CD14-positive monocyte (primary cell): ENCODE data around the gene NEK7. TPM values are rescaled to one million over a fixed set of nuclear protein-coding genes. Genes with fewer than 3 reads are reported as not detected.

Experiments
- DNase-seq, 3 donors: peaks; one replicate each; pipeline ENCODE4 v3.0.0-alpha.2; 2011 to 2022
- H2AFZ ChIP-seq: 2 replicates; pipeline ENCODE4 v1.6.0; 2012; ENCODE audit warnings: mild to moderate bottlenecking, low read depth, low read length, inconsistent platforms; ENCODE audit not compliant: insufficient read depth, poor library complexity, severe bottlenecking
- H3K27ac ChIP-seq, 2 donors: 1 replicate in 1 of 2; 2 replicates in 1 of 2; pipeline ENCODE4 v1.5.1; 2012 to 2013; ENCODE audit warnings: low read length in 2 of 2, control low read depth in 1 of 2, inconsistent platforms in 1 of 2, low read depth in 1 of 2, mild to moderate bottlenecking in 1 of 2
- H3K27me3 ChIP-seq, 2 donors: one replicate each; pipeline versions ENCODE4 v1.6.0 to v1.6.1; 2011 to 2013; ENCODE audit warnings: low read length in 2 of 2; ENCODE audit not compliant: control insufficient read depth in 2 of 2, insufficient read depth in 2 of 2
- H3K36me3 ChIP-seq, 2 donors: replicated peaks in 1 of 2; 1 replicate in 1 of 2; 2 replicates in 1 of 2; pipeline versions ENCODE4 v1.5.1 to v1.6.1; 2012 to 2013; ENCODE audit warnings: low read length in 2 of 2, control low read depth in 1 of 2, inconsistent platforms in 1 of 2, mild to moderate bottlenecking in 1 of 2; ENCODE audit not compliant: insufficient read depth in 2 of 2, control insufficient read depth in 1 of 2
- H3K4me1 ChIP-seq, 2 donors: 1 replicate in 1 of 2; 2 replicates in 1 of 2; pipeline versions ENCODE4 v1.5.1 to v1.6.1; 2012 to 2013; ENCODE audit warnings: low read length in 2 of 2, control low read depth in 1 of 2, inconsistent platforms in 1 of 2, mild to moderate bottlenecking in 1 of 2, moderate library complexity in 1 of 2; ENCODE audit not compliant: insufficient read depth in 2 of 2, control insufficient read depth in 1 of 2
- H3K4me2 ChIP-seq: replicated peaks from 2 replicates; pipeline ENCODE3; 2012; ENCODE audit warnings: low read length, moderate library complexity, mild to moderate bottlenecking; ENCODE audit not compliant: poor library complexity, severe bottlenecking; ENCODE audit errors: extremely low read depth
- H3K4me3 ChIP-seq, 3 experiments: fragments of 200-600 bp in 1 of 3; sonication (generic) in 1 of 3; replicated peaks in 1 of 3; 1 replicate in 2 of 3; 2 replicates in 1 of 3; pipeline ENCODE4 v1.5.1; 2011 to 2013; ENCODE audit warnings: low read length in 3 of 3, mild to moderate bottlenecking in 3 of 3, control low read depth in 2 of 3, low read depth in 2 of 3, inconsistent platforms in 1 of 3, moderate library complexity in 1 of 3
- H3K79me2 ChIP-seq: 2 replicates; pipeline ENCODE4 v1.6.0; 2012; ENCODE audit warnings: mild to moderate bottlenecking, control low read depth, inconsistent platforms, low read length, moderate library complexity; ENCODE audit not compliant: insufficient read depth
- H3K9ac ChIP-seq: 2 replicates; pipeline ENCODE4 v1.6.0; 2017; ENCODE audit warnings: low read length, mild to moderate bottlenecking; ENCODE audit not compliant: insufficient read depth, poor library complexity, severe bottlenecking
- H3K9me3 ChIP-seq, 2 donors: replicated peaks in 1 of 2; 1 replicate in 1 of 2; 2 replicates in 1 of 2; pipeline versions ENCODE4 v1.5.1 to v1.6.1; 2012 to 2013; ENCODE audit warnings: low read length in 2 of 2, control low read depth in 1 of 2; ENCODE audit not compliant: control insufficient read depth in 1 of 2, insufficient read depth in 1 of 2
- H4K20me1 ChIP-seq: 2 replicates; pipeline ENCODE4 v1.6.0; 2012; ENCODE audit warnings: mild to moderate bottlenecking, low read length, control low read depth, moderate library complexity; ENCODE audit not compliant: insufficient read depth
- H3K27ac Mint-ChIP-seq, 7 donors: one replicate each; pipeline ENCODE4 v1.8.0; 2020; ENCODE audit warnings: mild to moderate bottlenecking in 7 of 7, mixed read lengths in 7 of 7, moderate library complexity in 6 of 7, inconsistent platforms in 2 of 7
- H3K27me3 Mint-ChIP-seq, 3 donors: one replicate each; pipeline ENCODE4 v1.8.0; 2021 to 2022; ENCODE audit warnings: low read depth in 3 of 3, mild to moderate bottlenecking in 3 of 3, mixed read lengths in 3 of 3, moderate library complexity in 3 of 3, inconsistent platforms in 1 of 3
- H3K36me3 Mint-ChIP-seq, 2 donors: one replicate each; pipeline ENCODE4 v1.8.0; 2020; ENCODE audit warnings: mixed read lengths in 2 of 2, inconsistent platforms in 1 of 2, mild to moderate bottlenecking in 1 of 2
- H3K4me1 Mint-ChIP-seq: one replicate; pipeline ENCODE4 v1.8.0; 2020; ENCODE audit warnings: mild to moderate bottlenecking, mixed read lengths
- H3K4me3 Mint-ChIP-seq, 2 donors: one replicate each; pipeline ENCODE4 v1.8.0; 2020; ENCODE audit warnings: mild to moderate bottlenecking in 2 of 2, mixed read lengths in 2 of 2, moderate library complexity in 1 of 2
- H3K9me3 Mint-ChIP-seq, 7 donors: one replicate each; pipeline ENCODE4 v1.8.0; 2020 to 2022; ENCODE audit warnings: mixed read lengths in 7 of 7, mild to moderate bottlenecking in 6 of 7, moderate library complexity in 6 of 7, inconsistent platforms in 2 of 7
- WGBS: methylation state at CpG from one replicate; pipeline ENCODE4 v1.1.5; 2013; ENCODE audit warnings: missing lambda C conversion rate; ENCODE audit not compliant: insufficient coverage; 5-methylcytosine and 5-hydroxymethylcytosine counted together
- intact Hi-C, 2 donors: fragments of 100-400 bp; cut with micrococcal nuclease; formaldehyde crosslinking; loops; one replicate each; pipeline versions ENCODE4 v1.15.0 to v1.15.1; 2023
- polyA plus RNA-seq, 3 donors: library from polyadenylated mRNA; depleted of rRNA in 1 of 3; unstranded in 2 of 3; stranded (reverse) in 1 of 3; fragments of 300-500 nt in 2 of 3; fragments of >200 nt in 1 of 3; fragmentation: Illumina TruSeq in 2 of 3; gene quantifications; 1 replicate in 2 of 3; 2 replicates in 1 of 3; pipeline ENCODE4 v1.2.3, GENCODE V29; 2012 to 2021
- TF ChIP-seq, protein P1 (sequence below): fragments of 200-600 bp; IDR thresholded peaks from one replicate; pipeline ENCODE4 v1.8.0; 2022; ENCODE audit warnings: antibody characterized with exemption, mild to moderate bottlenecking

Gene NEK7
- polyA plus RNA-seq, 3 donors = 16.0 to 50.1 (median 46.5) TPM

DNA sequence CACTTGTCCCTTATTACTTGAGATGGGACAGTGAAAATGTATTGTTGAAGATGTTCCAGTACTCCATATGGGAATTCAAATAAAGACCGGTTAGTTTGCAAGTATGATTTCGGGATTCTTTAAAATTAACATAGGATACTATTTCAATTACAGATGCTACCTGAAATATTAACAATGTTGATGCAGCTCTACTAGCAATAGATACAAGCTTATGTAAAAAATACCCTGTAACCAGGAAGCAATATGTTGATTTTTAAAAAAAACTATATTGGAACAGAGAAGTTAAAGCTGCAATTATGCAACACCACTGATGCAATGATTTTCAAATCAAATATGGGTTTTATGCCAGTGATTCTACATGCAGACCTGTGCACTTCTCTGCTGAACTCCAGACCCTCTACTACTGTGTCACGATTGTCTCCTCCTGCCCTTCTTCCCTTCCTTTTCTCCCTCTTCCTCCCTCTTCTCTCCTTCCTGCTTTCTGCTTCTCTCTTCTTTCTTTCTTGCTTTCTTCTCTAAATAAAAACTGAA is 204.5 kb downstream of the NEK7 start:
- no peak overlapping the region for H3K9ac ChIP-seq
- intact Hi-C loops = no loop called here
- 0% methylated on average over 1 of the region's 3 CpGs for WGBS
- peak; percentile 23 to 30 (median 23) for DNase-seq
- no peaks in the 10 kb centered on the region for H4K20me1 ChIP-seq
- no peak overlapping the region for H2AFZ ChIP-seq
- H3K4me2 ChIP-seq = peak overlapping the region; percentile 11
- no peaks in the 10 kb centered on the region for H3K9me3 ChIP-seq
- Mint-ChIP-seq H3K4me1 (peaks cover 14% of the 10 kb centered on the region), H3K4me3 (peak overlapping the region in 1 of 2 donors; percentile 72), H3K9me3 (no peaks in the 10 kb centered on the region), H3K27me3 (no peaks in the 10 kb centered on the region), H3K36me3 (no peaks in the 10 kb centered on the region), H3K27ac (peak overlapping the region in 3 of 7 donors; percentile 40 to 70 (median 66))
- H3K27me3 ChIP-seq = no peaks in the 10 kb centered on the region
- no peaks in the 10 kb centered on the region for H3K36me3 ChIP-seq
- H3K4me3 ChIP-seq = no peak overlapping the region
- H3K79me2 ChIP-seq = no peaks in the 10 kb centered on the region
- TF ChIP-seq, protein P1, sequence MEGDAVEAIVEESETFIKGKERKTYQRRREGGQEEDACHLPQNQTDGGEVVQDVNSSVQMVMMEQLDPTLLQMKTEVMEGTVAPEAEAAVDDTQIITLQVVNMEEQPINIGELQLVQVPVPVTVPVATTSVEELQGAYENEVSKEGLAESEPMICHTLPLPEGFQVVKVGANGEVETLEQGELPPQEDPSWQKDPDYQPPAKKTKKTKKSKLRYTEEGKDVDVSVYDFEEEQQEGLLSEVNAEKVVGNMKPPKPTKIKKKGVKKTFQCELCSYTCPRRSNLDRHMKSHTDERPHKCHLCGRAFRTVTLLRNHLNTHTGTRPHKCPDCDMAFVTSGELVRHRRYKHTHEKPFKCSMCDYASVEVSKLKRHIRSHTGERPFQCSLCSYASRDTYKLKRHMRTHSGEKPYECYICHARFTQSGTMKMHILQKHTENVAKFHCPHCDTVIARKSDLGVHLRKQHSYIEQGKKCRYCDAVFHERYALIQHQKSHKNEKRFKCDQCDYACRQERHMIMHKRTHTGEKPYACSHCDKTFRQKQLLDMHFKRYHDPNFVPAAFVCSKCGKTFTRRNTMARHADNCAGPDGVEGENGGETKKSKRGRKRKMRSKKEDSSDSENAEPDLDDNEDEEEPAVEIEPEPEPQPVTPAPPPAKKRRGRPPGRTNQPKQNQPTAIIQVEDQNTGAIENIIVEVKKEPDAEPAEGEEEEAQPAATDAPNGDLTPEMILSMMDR = no peak
- peaks cover 8 to 12% of the 10 kb centered on the region in 2 donors for H3K4me1 ChIP-seq
- H3K27ac ChIP-seq = no peak overlapping the region

DNA sequence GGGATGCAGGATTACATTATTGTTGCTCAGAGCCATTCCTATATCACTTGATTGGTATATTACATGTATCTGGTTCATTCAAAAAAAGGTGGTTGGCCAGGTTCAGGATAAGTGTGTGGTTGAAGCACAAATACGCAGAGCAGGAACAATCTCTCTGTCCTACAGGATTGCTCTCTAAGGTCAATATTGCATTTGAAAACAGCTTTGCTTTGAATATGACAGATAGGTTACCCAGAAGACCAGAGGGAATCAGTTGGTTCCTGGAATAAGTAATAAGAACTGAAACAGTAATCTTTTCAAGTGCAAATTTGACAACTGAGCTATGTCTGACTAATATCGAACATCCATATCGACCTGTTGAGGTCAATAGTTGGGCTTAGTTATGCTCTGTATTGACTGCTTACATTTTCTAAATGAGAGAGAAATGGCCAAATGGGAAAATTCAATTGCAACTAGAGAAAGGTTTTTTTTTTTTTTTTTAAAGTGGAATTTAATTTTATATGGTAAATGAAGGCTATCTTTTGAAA is 206.9 kb downstream of the NEK7 start:
- Histone ChIP-seq H3K4me1 (peaks cover 8 to 12% of the 10 kb centered on the region in 2 donors), H4K20me1 (no peaks in the 10 kb centered on the region), H3K36me3 (no peaks in the 10 kb centered on the region), H3K9me3 (no peaks in the 10 kb centered on the region), H3K27me3 (no peaks in the 10 kb centered on the region), H3K79me2 (no peaks in the 10 kb centered on the region), H3K4me3 (no peak overlapping the region), H3K4me2 (no peak overlapping the region), H3K9ac (no peak overlapping the region), H2AFZ (no peak overlapping the region), H3K27ac (no peak overlapping the region)
- Mint-ChIP-seq H3K9me3 (peaks cover 0 to 5% (median 0%) of the 10 kb centered on the region in 7 donors), H3K4me1 (peaks cover 14% of the 10 kb centered on the region), H3K27me3 (no peaks in the 10 kb centered on the region), H3K27ac (no peak overlapping the region), H3K36me3 (no peaks in the 10 kb centered on the region), H3K4me3 (no peak overlapping the region)
- no peak for DNase-seq
- intact Hi-C loops = no loop called here
- 100% methylated on average over 2 of the region's 3 CpGs for WGBS
- TF ChIP-seq, protein P1 = no peak
